MCF 10A (cell line): ENCODE data around the gene TXNRD1. TPM values are rescaled to one million over a fixed set of nuclear protein-coding genes. Genes with fewer than 3 reads are reported as not detected.

ENCODE experiments used
- BruUV-seq: library from RNA; stranded (reverse); fragments of 400-500 nt; replicated peaks from 2 replicates; lab custom pipeline; 2021; lab: Mats Ljungman, UMichigan
- CTCF ChIA-PET: fragments of 300-600 bp; sonication (Branson Sonifier 250); formaldehyde crosslinking; extraction: SDS; loops from one replicate; lab custom pipeline; 2021; ENCODE audit warnings: antibody characterized with exemption, inconsistent platforms; lab: Yijun Ruan, JAX
- POLR2A ChIA-PET: fragments of 300-600, 350-650 bp; sonication (Branson Sonifier 250); formaldehyde crosslinking; extraction: SDS; loops from one replicate; lab custom pipeline; 2020; ENCODE audit warnings: antibody characterized with exemption, inconsistent platforms; lab: Yijun Ruan, JAX
- DNase-seq: peaks from one replicate; pipeline ENCODE4 v3.0.0-alpha.2; 2018; ENCODE audit not compliant: unreplicated experiment
- H3K27ac Mint-ChIP-seq: one replicate; pipeline ENCODE4 v1.8.0; 2022; ENCODE audit warnings: mild to moderate bottlenecking, low read depth, mixed read lengths; ENCODE audit not compliant: unreplicated experiment
- H3K27me3 Mint-ChIP-seq: one replicate; pipeline ENCODE4 v1.8.0; 2022; ENCODE audit warnings: mixed read lengths; ENCODE audit not compliant: insufficient read depth, unreplicated experiment
- H3K36me3 Mint-ChIP-seq: one replicate; pipeline ENCODE4 v1.8.0; 2022; ENCODE audit warnings: mild to moderate bottlenecking, moderate library complexity, mixed read lengths; ENCODE audit not compliant: insufficient read depth, unreplicated experiment
- H3K4me1 Mint-ChIP-seq: one replicate; pipeline ENCODE4 v1.8.0; 2022; ENCODE audit warnings: mixed read lengths; ENCODE audit not compliant: insufficient read depth, unreplicated experiment
- H3K4me3 Mint-ChIP-seq: one replicate; pipeline ENCODE4 v1.8.0; 2022; ENCODE audit warnings: mild to moderate bottlenecking, moderate library complexity, mixed read lengths; ENCODE audit not compliant: unreplicated experiment
- H3K9me3 Mint-ChIP-seq: one replicate; pipeline ENCODE4 v1.8.0; 2022; ENCODE audit warnings: mixed read lengths; ENCODE audit not compliant: unreplicated experiment
- CTCF ChIP-seq: fragments of 200-600 bp; IDR thresholded peaks from one replicate; pipeline ENCODE4 v1.8.0; 2022; ENCODE audit warnings: antibody characterized with exemption, mild to moderate bottlenecking; ENCODE audit not compliant: unreplicated experiment
- intact Hi-C: fragments of 100-400 bp; cut with micrococcal nuclease; formaldehyde crosslinking; loops from 2 replicates; pipeline ENCODE4 v1.14.1; 2022
- total RNA-seq: library from RNA; stranded (reverse); gene quantifications from 2 replicates; pipeline ENCODE4 v1.2.3, GENCODE V29; 2022

TXNRD1 gene
- total RNA-seq, 1 experiment from 2014 or later = 64.0 TPM

- DNase-seq = no peak
- peaks cover 7% of the 10 kb centered on the region for H3K36me3 Mint-ChIP-seq
- no peaks in the 10 kb centered on the region for H3K27me3 Mint-ChIP-seq
- H3K4me3 Mint-ChIP-seq = no peak overlapping the region
- no peak overlapping the region for H3K27ac Mint-ChIP-seq
- TF ChIP-seq CTCF = no peak
- no TSS peak for BruUV-seq
- intact Hi-C loops = no loop called here
- CTCF ChIA-PET = interaction anchor here (0.5 to 1.4 kb wide), 4 partner anchors 10 to 828 kb away, joined by 3 read pairs; no protein-coding TSS in a partner anchor
- H3K9me3 Mint-ChIP-seq = no peaks in the 10 kb centered on the region
- peaks cover 28% of the 10 kb centered on the region for H3K4me1 Mint-ChIP-seq
- POLR2A ChIA-PET = interaction anchor here (0.6 to 8.9 kb wide), 6 partner anchors 13 to 65 kb away, joined by 3 to 417 read pairs (median 4); no protein-coding TSS in a partner anchor
Measured at GRCh38 chr12:104222976-104223375, 7.4 kb downstream of the TXNRD1 start.

GRCh38 chr12:104223712-104224111 is 8.1 kb downstream of the TXNRD1 start:
- H3K27ac Mint-ChIP-seq = no peak overlapping the region
- CTCF ChIA-PET = interaction anchor here (0.9 to 1.4 kb wide), 3 partner anchors 10 to 65 kb away, joined by 3 read pairs; no protein-coding TSS in a partner anchor
- no peak for DNase-seq
- TF ChIP-seq CTCF = no peak
- POLR2A ChIA-PET = interaction anchor here (0.5 to 8.9 kb wide), 4 partner anchors 12 to 1012 kb away, joined by 3 to 417 read pairs (median 4); partner anchors contain the start of gene APPL2
- intact Hi-C loops = no loop called here
- H3K4me1 Mint-ChIP-seq = peaks cover 28% of the 10 kb centered on the region
- no peak overlapping the region for H3K4me3 Mint-ChIP-seq
- peaks cover 7% of the 10 kb centered on the region for H3K36me3 Mint-ChIP-seq
- no peaks in the 10 kb centered on the region for H3K9me3 Mint-ChIP-seq
- BruUV-seq = no TSS peak
- no peaks in the 10 kb centered on the region for H3K27me3 Mint-ChIP-seq

- CTCF ChIA-PET = interaction anchor here (1.4 kb wide), 1 partner anchor 17 kb away, joined by 5 read pairs; no protein-coding TSS in a partner anchor
- no peak overlapping the region for H3K27ac Mint-ChIP-seq
Measured at GRCh38 chr12:104226672-104227071, 11.1 kb downstream of the TXNRD1 start.

More at GRCh38 chr12:104226672-104227071, 11.1 kb downstream of the TXNRD1 start:
- Mint-ChIP-seq H3K27me3 (no peaks in the 10 kb centered on the region), H3K4me1 (peaks cover 10% of the 10 kb centered on the region), H3K36me3 (no peaks in the 10 kb centered on the region), H3K9me3 (no peaks in the 10 kb centered on the region), H3K4me3 (no peak overlapping the region)
- no TSS peak for BruUV-seq
- intact Hi-C loops = no loop called here
- DNase-seq = peak; percentile 11
- POLR2A ChIA-PET = interaction anchor here (0.8 to 1.8 kb wide), 3 partner anchors 23 to 62 kb away, joined by 3 to 4 read pairs (median 3); no protein-coding TSS in a partner anchor
- TF ChIP-seq CTCF = no peak
